Astrocyte (in vitro differentiated cells and primary cell): ENCODE measurements around the gene DNAH17. TPM values are rescaled to one million over a fixed set of nuclear protein-coding genes. Genes with fewer than 3 reads are reported as not detected.

Experiments used
- DNase-seq: peaks from one replicate; pipeline ENCODE4 v3.0.0-alpha.2; 2010; ENCODE audit warnings: low read depth
- FAIRE-seq: peaks from 2 replicates; lab custom pipeline; 2011; peaks lifted over from hg19 to GRCh38; lab: Jason Lieb, UNC
- H2AFZ ChIP-seq: 2 replicates; pipeline ENCODE4 v1.6.0; 2012; ENCODE audit warnings: low read depth, low read length, inconsistent platforms
- H3K27ac ChIP-seq: 2 replicates; pipeline ENCODE4 v1.5.1; 2011; ENCODE audit warnings: low read depth, low read length, inconsistent platforms
- H3K27me3 ChIP-seq: 2 replicates; pipeline ENCODE4 v1.6.0; 2011; ENCODE audit warnings: low read length, inconsistent platforms; ENCODE audit not compliant: insufficient read depth
- H3K36me3 ChIP-seq: 2 replicates; pipeline ENCODE4 v1.5.1; 2011; ENCODE audit warnings: low read length, inconsistent platforms; ENCODE audit not compliant: insufficient read depth
- H3K4me1 ChIP-seq: 2 replicates; pipeline ENCODE4 v1.5.1; 2011; ENCODE audit warnings: low read length, inconsistent platforms; ENCODE audit not compliant: insufficient read depth
- H3K4me2 ChIP-seq: 2 replicates; pipeline ENCODE4 v1.6.0; 2012; ENCODE audit warnings: low read length, inconsistent platforms
- H3K4me3 ChIP-seq: 2 replicates; pipeline ENCODE4 v1.5.1; 2011; ENCODE audit warnings: low read depth, mild to moderate bottlenecking, low read length, inconsistent platforms; ENCODE audit not compliant: insufficient read depth
- H3K79me2 ChIP-seq: 2 replicates; pipeline ENCODE4 v1.6.0; 2012; ENCODE audit warnings: mild to moderate bottlenecking, low read length, inconsistent platforms; ENCODE audit not compliant: insufficient read depth
- H3K9ac ChIP-seq: 2 replicates; pipeline ENCODE4 v1.6.0; 2012; ENCODE audit warnings: mild to moderate bottlenecking, low read length, inconsistent platforms
- H3K9me3 ChIP-seq: 2 replicates; pipeline ENCODE4 v1.5.1; 2012; ENCODE audit warnings: low read depth, mild to moderate bottlenecking, low read length, inconsistent platforms; ENCODE audit not compliant: insufficient read depth
- H4K20me1 ChIP-seq: 2 replicates; pipeline ENCODE4 v1.6.0; 2012; ENCODE audit warnings: low read length, inconsistent platforms; ENCODE audit not compliant: insufficient read depth
- H3K27ac Mint-ChIP-seq: one replicate; pipeline ENCODE4 v1.8.0; 2021; ENCODE audit warnings: mild to moderate bottlenecking, mixed read lengths; ENCODE audit not compliant: unreplicated experiment
- H3K27me3 Mint-ChIP-seq: one replicate; pipeline ENCODE4 v1.8.0; 2021; ENCODE audit warnings: low read depth, mixed read lengths; ENCODE audit not compliant: unreplicated experiment
- H3K36me3 Mint-ChIP-seq: one replicate; pipeline ENCODE4 v1.8.0; 2021; ENCODE audit warnings: low read depth, mixed read lengths; ENCODE audit not compliant: unreplicated experiment
- H3K4me1 Mint-ChIP-seq: one replicate; pipeline ENCODE4 v1.8.0; 2021; ENCODE audit warnings: low read depth, mixed read lengths; ENCODE audit not compliant: unreplicated experiment
- H3K4me3 Mint-ChIP-seq: one replicate; pipeline ENCODE4 v1.8.0; 2021; ENCODE audit warnings: mild to moderate bottlenecking, moderate library complexity, mixed read lengths; ENCODE audit not compliant: unreplicated experiment
- H3K9me3 Mint-ChIP-seq: one replicate; pipeline ENCODE4 v1.8.0; 2021; ENCODE audit warnings: mild to moderate bottlenecking, mixed read lengths; ENCODE audit not compliant: unreplicated experiment
- EZH2 ChIP-seq: IDR thresholded peaks from 2 replicates; pipeline ENCODE4 v1.6.1; 2012; ENCODE audit warnings: mild to moderate bottlenecking, low read length, inconsistent platforms; ENCODE audit not compliant: insufficient read depth
- total RNA-seq: library from RNA; stranded (reverse); gene quantifications from 2 replicates; pipeline ENCODE4 v1.2.1, GENCODE V29; 2021
- TF ChIP-seq, protein P1 (sequence below): IDR thresholded peaks from 2 replicates; pipeline ENCODE4 v1.5.1; 2011; ENCODE audit warnings: low read depth, mild to moderate bottlenecking, inconsistent platforms, low read length, moderate library complexity; ENCODE audit not compliant: insufficient read depth

DNAH17 gene
- total RNA-seq, 1 donor from 2014 or later: 0.14 TPM

DNA sequence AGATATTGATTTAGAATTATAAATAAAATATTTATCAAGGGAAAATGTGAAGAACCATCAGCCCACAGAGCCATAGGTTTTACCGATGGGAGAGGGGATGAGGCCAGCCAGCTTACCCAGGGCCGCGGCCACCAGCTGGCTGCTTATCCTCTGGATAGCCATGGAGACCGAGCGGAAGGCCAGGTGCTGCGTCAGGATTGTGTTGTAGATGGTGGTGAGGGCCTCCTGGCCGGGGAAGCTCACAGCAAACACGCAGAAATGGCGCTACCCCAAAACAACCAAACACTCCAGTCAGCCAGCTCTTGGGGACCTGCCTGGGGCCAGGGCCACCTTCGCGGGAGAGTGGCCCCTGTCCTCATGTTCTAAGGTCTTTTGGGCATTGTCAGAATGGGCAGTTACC is 97.8 kb downstream of the DNAH17 start:
- Histone ChIP-seq H3K79me2 (no peaks in the 10 kb centered on the region), H3K4me3 (no peak overlapping the region), H2AFZ (no peak overlapping the region), H4K20me1 (no peaks in the 10 kb centered on the region), H3K4me1 (no peaks in the 10 kb centered on the region), H3K27me3 (peaks cover 5% of the 10 kb centered on the region), H3K36me3 (no peaks in the 10 kb centered on the region), H3K9me3 (no peaks in the 10 kb centered on the region), H3K4me2 (no peak overlapping the region), H3K27ac (no peak overlapping the region), H3K9ac (no peak overlapping the region)
- no peak overlapping the region for H3K4me3 Mint-ChIP-seq
- peaks cover 33% of the 10 kb centered on the region for H3K27me3 Mint-ChIP-seq
- FAIRE-seq: no peak
- H3K27ac Mint-ChIP-seq: no peak overlapping the region
- H3K36me3 Mint-ChIP-seq: no peaks in the 10 kb centered on the region
- H3K4me1 Mint-ChIP-seq: peaks cover 3% of the 10 kb centered on the region
- DNase-seq: no peak
- TF ChIP-seq, protein P1, sequence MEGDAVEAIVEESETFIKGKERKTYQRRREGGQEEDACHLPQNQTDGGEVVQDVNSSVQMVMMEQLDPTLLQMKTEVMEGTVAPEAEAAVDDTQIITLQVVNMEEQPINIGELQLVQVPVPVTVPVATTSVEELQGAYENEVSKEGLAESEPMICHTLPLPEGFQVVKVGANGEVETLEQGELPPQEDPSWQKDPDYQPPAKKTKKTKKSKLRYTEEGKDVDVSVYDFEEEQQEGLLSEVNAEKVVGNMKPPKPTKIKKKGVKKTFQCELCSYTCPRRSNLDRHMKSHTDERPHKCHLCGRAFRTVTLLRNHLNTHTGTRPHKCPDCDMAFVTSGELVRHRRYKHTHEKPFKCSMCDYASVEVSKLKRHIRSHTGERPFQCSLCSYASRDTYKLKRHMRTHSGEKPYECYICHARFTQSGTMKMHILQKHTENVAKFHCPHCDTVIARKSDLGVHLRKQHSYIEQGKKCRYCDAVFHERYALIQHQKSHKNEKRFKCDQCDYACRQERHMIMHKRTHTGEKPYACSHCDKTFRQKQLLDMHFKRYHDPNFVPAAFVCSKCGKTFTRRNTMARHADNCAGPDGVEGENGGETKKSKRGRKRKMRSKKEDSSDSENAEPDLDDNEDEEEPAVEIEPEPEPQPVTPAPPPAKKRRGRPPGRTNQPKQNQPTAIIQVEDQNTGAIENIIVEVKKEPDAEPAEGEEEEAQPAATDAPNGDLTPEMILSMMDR: no peak
- no peak for TF ChIP-seq EZH2
- peaks cover 5% of the 10 kb centered on the region for H3K9me3 Mint-ChIP-seq

DNA sequence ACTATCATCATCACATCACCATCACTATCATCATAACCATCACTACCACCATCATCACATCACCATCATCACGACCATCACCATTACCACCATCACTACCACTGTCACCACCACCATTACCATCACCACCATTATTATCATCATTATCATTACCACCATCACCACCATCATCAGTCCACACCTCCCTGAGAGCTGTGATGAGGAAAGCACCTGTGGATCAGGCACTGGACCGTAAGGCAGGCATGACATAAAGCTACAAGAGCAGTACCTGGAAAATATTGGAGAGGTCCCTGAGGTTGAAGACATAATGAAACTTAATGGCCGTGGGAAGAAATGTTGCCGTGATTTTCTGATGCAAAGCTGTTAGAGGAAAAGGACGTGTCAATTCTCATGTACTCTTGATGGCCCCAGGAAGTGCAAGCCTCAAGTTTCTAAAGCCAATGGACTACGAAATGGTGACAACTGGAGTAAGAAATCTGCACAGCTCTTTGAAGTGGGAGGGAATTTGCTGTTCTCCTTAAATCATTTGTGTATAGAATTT is 98.4 kb downstream of the DNAH17 start:
- TF ChIP-seq, protein P1: no peak
- TF ChIP-seq EZH2: no peak
- Histone ChIP-seq H3K4me1 (no peaks in the 10 kb centered on the region), H3K9ac (no peak overlapping the region), H3K79me2 (no peaks in the 10 kb centered on the region), H3K4me3 (no peak overlapping the region), H4K20me1 (no peaks in the 10 kb centered on the region), H3K4me2 (no peak overlapping the region), H3K9me3 (no peaks in the 10 kb centered on the region), H3K36me3 (no peaks in the 10 kb centered on the region), H3K27ac (no peak overlapping the region), H3K27me3 (peaks cover 5% of the 10 kb centered on the region), H2AFZ (no peak overlapping the region)
- H3K4me3 Mint-ChIP-seq: no peak overlapping the region
- peaks cover 5% of the 10 kb centered on the region for H3K9me3 Mint-ChIP-seq
- H3K27ac Mint-ChIP-seq: no peak overlapping the region
- H3K4me1 Mint-ChIP-seq: no peaks in the 10 kb centered on the region
- FAIRE-seq (no peak), DNase-seq (no peak)
- H3K27me3 Mint-ChIP-seq: peaks cover 34% of the 10 kb centered on the region
- no peaks in the 10 kb centered on the region for H3K36me3 Mint-ChIP-seq

DNA sequence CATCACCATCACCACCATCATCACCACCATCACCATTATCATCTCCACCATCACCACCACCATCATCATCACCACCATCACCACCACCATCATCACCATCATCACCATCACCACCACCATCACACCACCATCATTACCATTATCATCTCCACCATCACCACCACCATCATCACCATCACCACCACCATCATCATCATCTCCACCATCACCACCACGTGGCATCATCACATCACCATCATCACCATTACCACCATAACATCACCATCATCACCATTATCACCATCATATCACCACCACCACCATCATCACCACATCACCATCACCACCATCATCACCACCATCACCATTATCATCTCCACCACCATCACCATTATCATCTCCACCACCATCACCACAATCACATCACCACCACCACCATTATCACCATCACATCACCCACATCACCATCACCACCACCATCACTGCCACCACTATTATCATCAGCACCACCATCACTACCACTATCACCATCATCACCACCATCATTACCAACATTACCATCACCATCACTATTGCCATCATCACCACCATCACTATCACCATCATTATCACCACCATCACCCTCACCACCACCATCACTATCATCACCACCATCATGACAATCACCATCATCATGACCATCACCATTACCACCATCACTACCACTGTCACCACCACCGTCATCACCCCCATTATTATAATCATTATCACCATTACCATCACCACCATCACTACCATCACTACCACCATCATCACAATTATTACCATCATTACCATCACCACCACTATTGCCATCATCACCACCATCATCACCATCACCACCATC is 99.1 kb downstream of the DNAH17 start:
- Histone ChIP-seq H3K27me3 (peaks cover 5% of the 10 kb centered on the region), H3K36me3 (no peaks in the 10 kb centered on the region), H3K9me3 (no peaks in the 10 kb centered on the region), H4K20me1 (no peaks in the 10 kb centered on the region), H3K27ac (no peak overlapping the region), H3K4me2 (no peak overlapping the region), H3K4me1 (no peaks in the 10 kb centered on the region), H3K79me2 (no peaks in the 10 kb centered on the region), H3K9ac (no peak overlapping the region), H3K4me3 (no peak overlapping the region), H2AFZ (no peak overlapping the region)
- FAIRE-seq (no peak), DNase-seq (no peak)
- TF ChIP-seq EZH2: no peak
- TF ChIP-seq, protein P1: no peak
- H3K9me3 Mint-ChIP-seq: peaks cover 5% of the 10 kb centered on the region
- no peaks in the 10 kb centered on the region for H3K36me3 Mint-ChIP-seq
- H3K27ac Mint-ChIP-seq: no peak overlapping the region
- peaks cover 35% of the 10 kb centered on the region for H3K27me3 Mint-ChIP-seq
- no peak overlapping the region for H3K4me3 Mint-ChIP-seq
- H3K4me1 Mint-ChIP-seq: no peaks in the 10 kb centered on the region
